ENCODE results near the gene EVX2.

Gene EVX2

GRCh38 chr2:176096243-176096985, 12.7 kb upstream of the EVX2 start:
- no peak for DNase-seq (ENCODE audit: low spot score)

GRCh38 chr2:176095421-176095820, 11.7 kb upstream of the EVX2 start:
- no peak for DNase-seq (ENCODE audit: low spot score)

- no peak for DNase-seq (ENCODE audit: low spot score)
These were observed 10.6 kb upstream of the EVX2 start for GRCh38 chr2:176094349-176094748.

- DNase-seq (ENCODE audit: low spot score), result no peak
These were observed 10.1 kb upstream of the EVX2 start for GRCh38 chr2:176093898-176094249.

GRCh38 chr2:176093145-176093897, 9.6 kb upstream of the EVX2 start:
- DNase-seq (ENCODE audit: low spot score), result no peak

- DNase-seq (ENCODE audit: low spot score), result no peak
These were observed 8.7 kb upstream of the EVX2 start, which contains the start of gene HOXD13 for GRCh38 chr2:176092270-176093144. HOXD13 (plus strand) TSS chr2:176092721; CDS start chr2:176092891, 170 bp downstream.

GRCh38 chr2:176091329-176092258, 7.8 kb upstream of the EVX2 start:
- no peak for DNase-seq (ENCODE audit: low spot score)

GRCh38 chr2:176090862-176091261, 7.1 kb upstream of the EVX2 start:
- DNase-seq (ENCODE audit: low spot score), result no peak

- DNase-seq (ENCODE audit: low spot score), result no peak
These were observed 6.2 kb upstream of the EVX2 start for GRCh38 chr2:176089843-176090395.

- DNase-seq (ENCODE audit: low spot score), result no peak
These were observed 5.4 kb upstream of the EVX2 start for GRCh38 chr2:176088937-176089842.

GRCh38 chr2:176088048-176088936, 4.5 kb upstream of the EVX2 start:
- peak; percentile 14 for DNase-seq (ENCODE audit: low spot score)

- DNase-seq (ENCODE audit: low spot score), result no peak
These were observed 3.7 kb upstream of the EVX2 start for GRCh38 chr2:176087330-176088047.

GRCh38 chr2:176085861-176086771, 2.4 kb upstream of the EVX2 start:
- DNase-seq (ENCODE audit: low spot score), result no peak

- no peak for DNase-seq (ENCODE audit: low spot score)
These were observed 1.5 kb upstream of the EVX2 start for GRCh38 chr2:176085120-176085788.

- no peak for DNase-seq (ENCODE audit: low spot score)
These were observed 903 bp upstream of the EVX2 start for GRCh38 chr2:176084611-176085119.
